ENCODE data around the gene GATAD2B.

The GATAD2B gene

GRCh38 chr1:153872331-153872730, 50.4 kb downstream of the GATAD2B start:
- no peaks in the 10 kb centered on the region for H4K20me1 ChIP-seq (ENCODE audit: insufficient read depth, low read length)
- TF ChIP-seq CTCF (IDR thresholded peaks at IDR 0.05; ENCODE audit: low read length) (no peak), EZH2 (IDR thresholded peaks at IDR 0.05; ENCODE audit: borderline replicate concordance, low read length) (no peak)
- H3K9me2 ChIP-seq (ENCODE audit: low read depth, low read length): no peaks in the 10 kb centered on the region
- no peak overlapping the region for H3K4me2 ChIP-seq (ENCODE audit: low read length)
- peaks cover 51% of the 10 kb centered on the region for H3K79me2 ChIP-seq (ENCODE audit: insufficient read depth, low read length)
- H2AFZ ChIP-seq (ENCODE audit: low read length): no peak overlapping the region
- no peak overlapping the region for H3K4me3 ChIP-seq (ENCODE audit: low read depth, low read length, poor library complexity, severe bottlenecking)
- no peaks in the 10 kb centered on the region for H3K9me3 ChIP-seq (ENCODE audit: low read length)
- H3K27me3 ChIP-seq (ENCODE audit: insufficient read depth, low read length): no peaks in the 10 kb centered on the region
- no peak overlapping the region for H3K9ac ChIP-seq (ENCODE audit: low read length)
- H3F3A ChIP-seq (ENCODE audit: insufficient read depth, low read length): no peaks in the 10 kb centered on the region; the same call in 1 of the 2 replicates
- H3K4me1 ChIP-seq (ENCODE audit: insufficient read depth, low read length, severe bottlenecking): no peaks in the 10 kb centered on the region
- H3K36me3 ChIP-seq (ENCODE audit: insufficient read depth, low read length): peaks cover 28% of the 10 kb centered on the region
- no peak overlapping the region for H3K27ac ChIP-seq (ENCODE audit: low read depth, low read length, poor library complexity, severe bottlenecking)

DNA sequence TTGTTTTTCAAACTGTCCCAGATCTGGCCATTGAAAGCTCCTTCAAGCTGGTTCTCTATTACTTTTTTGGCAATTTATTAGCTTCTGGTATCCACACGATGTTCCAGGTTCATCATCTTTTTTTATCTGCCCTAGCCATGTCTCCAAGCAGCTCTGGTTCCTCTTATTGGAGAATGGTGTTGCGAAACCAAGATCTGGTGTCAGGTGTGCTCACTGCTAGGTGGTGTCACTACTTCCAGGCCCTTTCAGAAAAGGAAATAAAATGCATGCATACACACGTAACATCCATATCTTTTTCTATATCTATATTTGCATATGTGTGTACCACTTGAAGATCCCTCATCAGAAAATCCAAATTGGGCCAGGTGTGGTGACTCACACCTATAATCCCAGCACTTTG, 53.3 kb downstream of the GATAD2B start:
- Histone ChIP-seq H4K20me1 (ENCODE audit: insufficient read depth, low read length) (no peaks in the 10 kb centered on the region), H3K4me1 (ENCODE audit: insufficient read depth, low read length, severe bottlenecking) (peaks cover 10% of the 10 kb centered on the region), H3K4me2 (ENCODE audit: low read length) (no peak overlapping the region), H3K9me3 (ENCODE audit: low read length) (no peaks in the 10 kb centered on the region), H3K4me3 (ENCODE audit: low read depth, low read length, poor library complexity, severe bottlenecking) (no peak overlapping the region), H2AFZ (ENCODE audit: low read length) (no peak overlapping the region), H3F3A (ENCODE audit: insufficient read depth, low read length) (no peaks in the 10 kb centered on the region; the same call in 1 of the 2 replicates), H3K27ac (ENCODE audit: low read depth, low read length, poor library complexity, severe bottlenecking) (no peak overlapping the region), H3K36me3 (ENCODE audit: insufficient read depth, low read length) (peaks cover 14% of the 10 kb centered on the region), H3K9ac (ENCODE audit: low read length) (no peak overlapping the region), H3K27me3 (ENCODE audit: insufficient read depth, low read length) (no peaks in the 10 kb centered on the region), H3K79me2 (ENCODE audit: insufficient read depth, low read length) (peaks cover 69% of the 10 kb centered on the region), H3K9me2 (ENCODE audit: low read depth, low read length) (no peaks in the 10 kb centered on the region)
- no peak for TF ChIP-seq CTCF (IDR thresholded peaks at IDR 0.05; ENCODE audit: low read length)
- no peak for TF ChIP-seq EZH2 (IDR thresholded peaks at IDR 0.05; ENCODE audit: borderline replicate concordance, low read length)

- Histone ChIP-seq H3K4me1 (ENCODE audit: insufficient read depth, low read length, severe bottlenecking) (peaks cover 10% of the 10 kb centered on the region), H3K4me2 (ENCODE audit: low read length) (no peak overlapping the region), H3K27ac (ENCODE audit: low read depth, low read length, poor library complexity, severe bottlenecking) (no peak overlapping the region), H3K79me2 (ENCODE audit: insufficient read depth, low read length) (peaks cover 58% of the 10 kb centered on the region), H3F3A (ENCODE audit: insufficient read depth, low read length) (no peaks in the 10 kb centered on the region), H2AFZ (ENCODE audit: low read length) (no peak overlapping the region), H3K9ac (ENCODE audit: low read length) (no peak overlapping the region), H4K20me1 (ENCODE audit: insufficient read depth, low read length) (no peaks in the 10 kb centered on the region), H3K4me3 (ENCODE audit: low read depth, low read length, poor library complexity, severe bottlenecking) (no peak overlapping the region), H3K36me3 (ENCODE audit: insufficient read depth, low read length) (peaks cover 14% of the 10 kb centered on the region), H3K27me3 (ENCODE audit: insufficient read depth, low read length) (no peaks in the 10 kb centered on the region), H3K9me3 (ENCODE audit: low read length) (no peaks in the 10 kb centered on the region), H3K9me2 (ENCODE audit: low read depth, low read length) (no peaks in the 10 kb centered on the region)
- TF ChIP-seq CTCF (IDR thresholded peaks at IDR 0.05; ENCODE audit: low read length) (no peak), EZH2 (IDR thresholded peaks at IDR 0.05; ENCODE audit: borderline replicate concordance, low read length) (no peak)
These were observed 56.5 kb downstream of the GATAD2B start for GRCh38 chr1:153866045-153866850.

All from OCI-LY1 (cell line).